GM12865 (cell line): ENCODE results near the gene MRFAP1L1.
"Not testable (repeated sequence)": the region's sequence is repeated elsewhere in the genome, so short reads cannot be mapped to it uniquely, and the experiment has no call there.

Experiments
- DNase-seq: peaks from one replicate; pipeline ENCODE4 v3.0.0; 2010; ENCODE audit warnings: low read depth
- H3K4me3 ChIP-seq: 2 replicates; pipeline ENCODE4 v1.5.1; 2011; ENCODE audit warnings: mild to moderate bottlenecking, low read depth, low read length, control low read depth
- TF ChIP-seq, protein P1 (sequence below): IDR thresholded peaks from 2 replicates; pipeline ENCODE4 v1.5.1; 2011; ENCODE audit warnings: low read length, control low read depth, low read depth, inconsistent platforms; ENCODE audit not compliant: insufficient read depth; ENCODE audit errors: missing control alignments

MRFAP1L1 gene

DNA sequence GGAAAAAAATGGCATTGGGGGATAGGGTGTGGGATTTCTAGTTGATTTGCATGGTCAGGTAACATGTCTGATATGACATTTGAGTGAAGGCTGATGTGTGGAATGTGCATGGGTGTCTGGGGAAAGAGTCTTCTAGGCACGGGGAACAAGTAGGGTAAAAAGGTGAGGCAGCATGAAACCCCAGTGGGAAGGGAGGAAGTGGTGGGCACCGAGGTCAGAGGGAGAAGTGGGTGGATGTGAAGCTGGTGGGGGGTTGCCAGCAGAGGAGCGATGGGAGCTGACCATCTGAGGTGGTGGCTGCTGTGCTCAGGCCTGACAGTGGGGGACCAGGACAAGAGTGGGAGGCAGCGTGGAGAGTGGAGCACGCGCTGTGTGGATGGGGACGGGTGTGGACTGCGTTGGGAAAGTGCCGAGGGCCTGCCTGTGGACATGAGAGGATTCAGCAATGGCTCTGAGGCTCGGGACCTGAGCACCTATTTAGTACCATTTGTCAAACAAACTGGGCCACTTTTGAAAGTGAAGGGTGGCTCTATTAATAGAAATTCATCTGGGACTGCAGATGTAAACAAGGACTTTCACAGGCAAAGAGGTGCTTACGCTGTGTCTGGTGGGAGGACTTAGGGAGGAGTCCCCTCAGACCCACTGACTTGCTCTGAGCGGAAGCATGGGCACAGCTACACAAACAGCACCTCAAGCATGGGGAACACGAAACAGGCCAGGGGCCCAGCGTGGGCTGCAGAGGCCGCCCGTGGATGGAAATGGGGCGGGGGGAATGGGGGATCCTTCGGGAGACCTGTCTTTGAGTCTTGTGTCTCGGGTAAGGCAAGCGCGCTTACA lies 32.7 kb downstream of the MRFAP1L1 start:
- no peak overlapping the region for H3K4me3 ChIP-seq
- DNase-seq = no peak
- TF ChIP-seq, protein P1, sequence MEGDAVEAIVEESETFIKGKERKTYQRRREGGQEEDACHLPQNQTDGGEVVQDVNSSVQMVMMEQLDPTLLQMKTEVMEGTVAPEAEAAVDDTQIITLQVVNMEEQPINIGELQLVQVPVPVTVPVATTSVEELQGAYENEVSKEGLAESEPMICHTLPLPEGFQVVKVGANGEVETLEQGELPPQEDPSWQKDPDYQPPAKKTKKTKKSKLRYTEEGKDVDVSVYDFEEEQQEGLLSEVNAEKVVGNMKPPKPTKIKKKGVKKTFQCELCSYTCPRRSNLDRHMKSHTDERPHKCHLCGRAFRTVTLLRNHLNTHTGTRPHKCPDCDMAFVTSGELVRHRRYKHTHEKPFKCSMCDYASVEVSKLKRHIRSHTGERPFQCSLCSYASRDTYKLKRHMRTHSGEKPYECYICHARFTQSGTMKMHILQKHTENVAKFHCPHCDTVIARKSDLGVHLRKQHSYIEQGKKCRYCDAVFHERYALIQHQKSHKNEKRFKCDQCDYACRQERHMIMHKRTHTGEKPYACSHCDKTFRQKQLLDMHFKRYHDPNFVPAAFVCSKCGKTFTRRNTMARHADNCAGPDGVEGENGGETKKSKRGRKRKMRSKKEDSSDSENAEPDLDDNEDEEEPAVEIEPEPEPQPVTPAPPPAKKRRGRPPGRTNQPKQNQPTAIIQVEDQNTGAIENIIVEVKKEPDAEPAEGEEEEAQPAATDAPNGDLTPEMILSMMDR = no peak

DNA sequence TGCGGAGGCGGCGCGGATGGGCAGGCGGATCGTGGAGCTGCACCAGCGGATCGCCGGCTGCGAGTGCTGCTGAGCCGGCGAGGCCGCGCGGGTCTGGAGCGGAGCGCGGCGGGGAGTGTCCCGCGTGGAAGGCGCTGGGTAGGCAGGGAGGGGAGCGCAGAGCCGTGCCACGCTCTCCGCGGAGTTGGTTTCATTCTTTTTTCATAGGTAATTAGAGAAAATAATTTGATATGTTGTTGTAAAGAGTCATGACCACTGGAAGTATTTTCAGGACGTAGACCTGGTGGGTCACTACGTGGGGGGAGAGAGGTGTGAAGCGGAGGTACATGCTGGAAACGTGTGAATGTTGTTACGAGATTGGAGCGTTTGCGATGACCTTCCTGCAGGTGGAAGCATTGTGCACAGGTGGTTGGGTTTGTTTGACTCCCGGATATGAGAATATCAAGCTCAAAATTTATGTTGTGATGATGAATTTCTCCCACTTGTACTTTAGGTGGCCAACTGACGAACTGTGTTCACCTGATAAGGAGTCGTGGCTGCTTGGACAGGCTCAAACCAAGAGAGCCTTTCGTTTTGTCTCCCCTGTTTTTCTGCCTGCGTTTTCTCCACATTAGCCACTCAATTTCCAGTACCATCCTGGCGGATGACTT lies 35.0 kb downstream of the MRFAP1L1 start:
- TF ChIP-seq, protein P1 = peak; percentile 63
- H3K4me3 ChIP-seq = peak overlapping the region; percentile 65
- peak; percentile 84 for DNase-seq

DNA sequence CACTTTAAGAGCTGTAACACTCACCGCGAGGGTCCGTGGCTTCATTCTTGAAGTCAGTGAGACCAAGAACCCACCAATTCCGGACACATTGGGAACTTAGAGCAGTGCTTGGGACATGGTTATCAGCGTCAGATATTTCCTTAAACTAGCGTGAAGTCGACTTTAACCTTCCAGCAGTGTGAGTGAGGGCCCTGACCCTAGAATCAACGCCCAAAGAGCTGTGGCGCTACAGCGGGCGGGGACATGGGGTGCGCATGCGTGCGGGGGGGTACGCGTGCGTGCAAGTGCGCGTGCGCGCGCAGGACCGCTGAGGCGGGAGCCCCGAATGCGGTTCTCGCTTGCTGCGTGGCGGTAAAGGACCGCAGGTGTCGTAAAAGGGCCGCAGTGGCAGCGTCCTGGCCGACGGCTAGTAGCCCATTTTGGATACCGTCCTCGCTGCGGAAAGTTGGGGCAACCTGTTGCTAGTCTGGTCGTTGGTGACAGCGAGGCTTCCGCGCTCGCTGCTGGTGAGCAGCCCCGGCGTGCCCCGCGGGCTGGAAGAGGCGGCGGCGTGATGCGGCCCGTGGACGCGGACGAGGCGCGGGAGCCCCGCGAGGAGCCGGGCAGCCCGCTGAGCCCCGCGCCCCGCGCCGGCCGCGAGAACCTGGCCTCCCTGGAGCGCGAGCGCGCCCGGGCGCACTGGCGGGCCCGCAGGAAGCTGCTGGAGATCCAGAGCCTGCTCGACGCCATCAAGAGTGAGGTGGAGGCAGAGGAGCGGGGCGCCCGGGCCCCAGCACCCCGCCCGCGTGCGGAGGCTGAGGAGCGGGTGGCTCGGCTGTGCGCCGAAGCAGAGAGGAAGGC lies 35.8 kb downstream of the MRFAP1L1 start:
- DNase-seq = peak; percentile 98
- TF ChIP-seq, protein P1 = no peak
- peak overlapping the region; percentile 65 for H3K4me3 ChIP-seq

DNA sequence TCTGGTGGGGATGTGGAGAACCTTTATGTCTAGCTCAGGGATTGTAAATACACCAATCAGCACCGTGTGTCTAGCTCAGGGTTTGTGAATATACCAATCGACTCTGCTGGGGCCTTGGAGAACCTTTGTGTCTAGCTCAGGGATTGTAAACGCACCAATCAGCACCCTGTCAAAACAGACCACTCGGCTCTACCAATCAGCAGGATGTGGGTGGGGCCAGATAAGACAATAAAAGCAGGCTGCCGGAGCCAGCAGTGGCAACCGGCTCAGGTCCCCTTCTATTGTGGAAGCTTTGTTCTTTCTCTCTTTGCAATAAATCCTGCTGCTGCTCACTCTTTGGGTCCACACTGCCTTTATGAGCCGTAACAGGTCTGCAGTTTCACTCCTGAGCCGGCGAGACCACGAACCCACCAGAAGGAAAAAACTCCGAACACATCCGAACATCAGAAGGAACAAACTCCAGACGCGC lies 36.4 kb downstream of the MRFAP1L1 start:
- DNase-seq = not testable (repeated sequence)
- peak overlapping the region; percentile 65 for H3K4me3 ChIP-seq

DNA sequence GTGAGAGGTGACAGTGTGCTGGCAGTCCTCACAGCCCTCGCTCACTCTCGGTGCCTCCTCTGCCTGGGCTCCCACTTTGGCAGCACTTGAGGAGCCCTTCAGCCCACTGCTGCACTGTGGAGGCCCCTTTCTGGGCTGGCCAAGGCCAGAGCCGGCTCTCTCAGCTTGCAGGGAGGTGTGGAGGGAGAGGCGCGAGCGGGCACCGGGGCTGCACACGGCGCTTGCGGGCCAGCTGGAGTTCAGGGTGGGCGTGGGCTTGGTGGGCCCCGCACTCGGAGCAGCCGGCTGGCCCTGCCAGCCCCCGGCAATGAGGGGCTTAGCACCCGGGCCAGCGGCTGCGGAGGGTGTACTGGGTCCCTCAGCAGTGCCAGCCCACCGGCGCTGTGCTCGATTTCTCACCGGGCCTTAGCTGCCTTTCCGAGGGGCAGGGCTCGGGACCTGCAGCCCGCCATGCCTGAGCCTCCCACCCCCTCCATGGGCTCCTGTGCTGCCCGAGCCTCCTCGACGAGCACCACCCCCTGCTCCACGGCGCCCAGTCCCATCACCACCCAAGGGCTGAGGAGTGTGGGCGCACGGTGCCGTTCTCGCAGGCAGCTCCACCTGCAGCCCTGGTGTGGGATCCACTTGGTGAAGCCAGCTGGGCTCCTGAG lies 37.0 kb downstream of the MRFAP1L1 start:
- H3K4me3 ChIP-seq, DNase-seq: not testable (repeated sequence)

DNA sequence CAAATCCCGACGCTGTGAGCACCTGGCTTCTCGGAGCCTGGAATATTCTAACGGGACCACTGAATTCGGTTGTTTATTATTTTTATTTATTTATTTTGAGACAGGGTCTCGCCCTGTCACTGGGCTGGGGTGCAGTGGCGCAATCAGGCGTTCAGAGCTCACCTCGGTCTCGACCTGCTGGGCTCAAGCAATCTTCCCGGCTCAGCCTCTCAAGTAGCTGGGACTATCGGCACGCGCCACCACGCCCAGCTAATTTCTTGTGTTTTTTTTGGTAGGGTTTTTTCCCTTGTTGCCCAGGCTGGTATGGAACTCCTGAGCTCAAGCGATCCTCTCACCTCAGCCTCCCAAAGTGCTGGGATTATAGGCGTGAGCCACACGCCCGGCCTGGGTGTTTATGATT lies 37.5 kb downstream of the MRFAP1L1 start:
- TF ChIP-seq, protein P1 = no peak
- no peak overlapping the region for H3K4me3 ChIP-seq
- no peak for DNase-seq

DNA sequence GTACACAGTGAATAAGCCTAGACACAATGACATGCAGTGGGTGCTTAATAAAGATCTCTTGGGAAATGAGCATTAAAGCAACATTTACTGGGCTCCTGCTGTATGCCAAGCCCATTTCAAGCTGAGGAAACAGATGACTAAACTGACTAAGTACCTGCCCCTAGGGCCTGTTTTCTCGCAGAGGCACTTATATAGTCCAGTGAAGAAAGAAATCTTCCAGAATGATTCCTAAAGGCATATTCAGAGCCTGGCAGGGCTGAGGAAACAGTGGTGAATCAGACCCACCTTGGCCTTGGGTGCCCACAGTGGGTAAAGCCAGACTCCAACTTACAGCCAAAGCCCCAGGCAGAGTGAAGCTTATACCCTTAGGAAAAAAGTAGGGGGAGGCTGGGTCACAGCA lies 38.0 kb downstream of the MRFAP1L1 start:
- TF ChIP-seq, protein P1 = no peak
- no peak overlapping the region for H3K4me3 ChIP-seq
- DNase-seq = no peak
